ENCODE measurements around the gene CCDC57.

CCDC57 gene

GRCh38 chr17:82234211-82235055 lies 21.8 kb upstream of the CCDC57 start:
- no peak for DNase-seq

- DNase-seq = no peak
Measured at GRCh38 chr17:82232876-82233785, 20.5 kb upstream of the CCDC57 start.

- DNase-seq = no peak
Measured at GRCh38 chr17:82232322-82232820, 19.7 kb upstream of the CCDC57 start.

- DNase-seq = no peak
Measured at GRCh38 chr17:82231562-82232321, 19.1 kb upstream of the CCDC57 start.

GRCh38 chr17:82231312-82231561 lies 18.6 kb upstream of the CCDC57 start:
- no peak for DNase-seq

GRCh38 chr17:82230609-82231311 lies 18.1 kb upstream of the CCDC57 start:
- DNase-seq = no peak

GRCh38 chr17:82229698-82230608 lies 17.3 kb upstream of the CCDC57 start:
- no peak for DNase-seq

- peak; percentile 59 for DNase-seq
Measured at GRCh38 chr17:82228842-82229697, 16.4 kb upstream of the CCDC57 start, which contains the start of gene SLC16A3. SLC16A3 (plus strand) TSS chr17:82229042; CDS start chr17:82236009, 6,967 bp downstream.

GRCh38 chr17:82228278-82228841 lies 15.7 kb upstream of the CCDC57 start:
- DNase-seq = no peak

GRCh38 chr17:82227629-82228277 lies 15.1 kb upstream of the CCDC57 start:
- no peak for DNase-seq

GRCh38 chr17:82226809-82227628 lies 14.4 kb upstream of the CCDC57 start:
- no peak for DNase-seq

GRCh38 chr17:82226146-82226808 lies 13.6 kb upstream of the CCDC57 start:
- no peak for DNase-seq

- DNase-seq = no peak
Measured at GRCh38 chr17:82225368-82226029, 12.9 kb upstream of the CCDC57 start.

- no peak for DNase-seq
Measured at GRCh38 chr17:82224666-82225065, 12.0 kb upstream of the CCDC57 start.

GRCh38 chr17:82223517-82223916 lies 10.9 kb upstream of the CCDC57 start:
- no peak for DNase-seq

- DNase-seq = no peak
Measured at GRCh38 chr17:82222816-82223215, 10.2 kb upstream of the CCDC57 start.

GRCh38 chr17:82221341-82221902 lies 8.8 kb upstream of the CCDC57 start:
- DNase-seq = no peak
